ENCODE measurements around the gene C3orf18. TPM values are rescaled to one million over a fixed set of nuclear protein-coding genes. Genes with fewer than 3 reads are reported as not detected.

The C3orf18 gene
- total and polyA plus RNA-seq, 10 of the 15 experiments (the other 5 are each of a cell fraction or from before 2014, with no cell fraction given): 0.06 to 3.2 (median 0.66) TPM

- in situ Hi-C loops (cut with MboI): no loop called here
- TF ChIP-seq TCF12 (IDR thresholded peaks at IDR 0.05; ENCODE audit: low read depth, low read length) (no peak), MLLT1 (IDR thresholded peaks at IDR 0.05) (no peak), BACH1 (IDR thresholded peaks at IDR 0.05; ENCODE audit: borderline replicate concordance) (no peak), KLF5 (IDR thresholded peaks at IDR 0.05; ENCODE audit: partially characterized antibody) (no peak), HDAC2 (IDR thresholded peaks at IDR 0.05) (no peak), PML (IDR thresholded peaks at IDR 0.05; ENCODE audit: low read length) (no peak), NR2C1 (IDR thresholded peaks at IDR 0.05) (no peak), SRF (IDR thresholded peaks at IDR 0.05; ENCODE audit: low read depth in 2 of 2, low read length in 2 of 2) (no peak), ZNF217 (IDR thresholded peaks at IDR 0.05) (no peak), SP1 (IDR thresholded peaks at IDR 0.05; ENCODE audit: low read depth, low read length) (no peak)
Measured at GRCh38 chr3:50532062-50532705, 35.4 kb downstream of the C3orf18 start.

More at GRCh38 chr3:50532062-50532705, 35.4 kb downstream of the C3orf18 start:
- Histone ChIP-seq H2AFZ (ENCODE audit: control insufficient read depth, low read depth, low read length) (no peak overlapping the region), H3K36me3 (ENCODE audit: control insufficient read depth in 2 of 2, insufficient read depth in 2 of 2, low read length in 1 of 2) (no peaks in the 10 kb centered on the region), H3K9me3 (replicated peaks; ENCODE audit: control insufficient read depth, insufficient read depth, low read length) (no peaks in the 10 kb centered on the region), H3K27ac (ENCODE audit: control insufficient read depth, insufficient read depth) (no peak overlapping the region), H3K27me3 (replicated peaks in 1 of 2; ENCODE audit: control insufficient read depth in 2 of 2, insufficient read depth in 2 of 2, low read length in 1 of 2) (peaks cover 5 to 8% of the 10 kb centered on the region in 2 experiments; a peak in 3 of 4 replicates), H3K4me3 (no peak overlapping the region), H3K4me2 (ENCODE audit: control insufficient read depth, insufficient read depth) (no peak overlapping the region), H3K79me2 (ENCODE audit: control insufficient read depth, insufficient read depth, low read length) (no peaks in the 10 kb centered on the region), H3K4me1 (ENCODE audit: control insufficient read depth, insufficient read depth, low read length) (no peaks in the 10 kb centered on the region), H3K9ac (ENCODE audit: control insufficient read depth, insufficient read depth, low read length) (no peak overlapping the region), H4K20me1 (ENCODE audit: control insufficient read depth, insufficient read depth) (no peaks in the 10 kb centered on the region)
- ChIA-PET CTCF (no interaction called here), POLR2A (no interaction called here), SMC1A (ENCODE audit: uncharacterized antibody, unreplicated experiment) (no interaction called here), RAD21 (ENCODE audit: unreplicated experiment) (no interaction called here)
- intact Hi-C loops (cut with micrococcal nuclease; ENCODE audit: unreplicated experiment): no loop called here
- DNase-seq (ENCODE audit: low read depth, low spot score): no peak
- WGBS (ENCODE audit: insufficient coverage, insufficient replicate concordance, low lambda C conversion rate, missing lambda C conversion rate): 29% methylated on average over 9 of the region's 9 CpGs
- no peak for ATAC-seq
- BruUV-seq (replicated peaks): no TSS peak
- FAIRE-seq: no peak
